ENCODE results near the gene GPR39. TPM values are rescaled to one million over a fixed set of nuclear protein-coding genes. Genes with fewer than 3 reads are reported as not detected.

GPR39 gene
- total RNA-seq, 6 donors from 2014 or later = 10.1 to 45.9 (median 24.0) TPM

- no peak overlapping the region for H3K27ac ChIP-seq
- no peaks in the 10 kb centered on the region for H3K36me3 ChIP-seq
- ATAC-seq (ENCODE audit: low FRiP score in 2 of 2) = no peak
- H3K4me1 ChIP-seq = no peaks in the 10 kb centered on the region
- TF ChIP-seq EP300 (IDR thresholded peaks at IDR 0.05) (no peak), POLR2AphosphoS5 (IDR thresholded peaks at IDR 0.05) (no peak)
- no peaks in the 10 kb centered on the region for H3K27me3 ChIP-seq
- 83 to 85% methylated on average over 6 of the region's 6 CpGs for WGBS, 2 donors
- no peaks in the 10 kb centered on the region for H3K9me3 ChIP-seq
- no peak overlapping the region for H3K4me3 ChIP-seq
- DNase-seq = no peak
Observed at GRCh38 chr2:132595186-132595585, 178.6 kb downstream of the GPR39 start.

- no peak for TF ChIP-seq EP300 (IDR thresholded peaks at IDR 0.05)
- no peak for TF ChIP-seq POLR2AphosphoS5 (IDR thresholded peaks at IDR 0.05)
- no peak for TF ChIP-seq CTCF (IDR thresholded peaks at IDR 0.05)
- TF ChIP-seq POLR2A (IDR thresholded peaks at IDR 0.05) = no peak
- no peak for ATAC-seq (ENCODE audit: low FRiP score in 2 of 2)
- no peaks in the 10 kb centered on the region for H3K27me3 ChIP-seq
- H3K4me1 ChIP-seq = no peaks in the 10 kb centered on the region
- no peaks in the 10 kb centered on the region for H3K36me3 ChIP-seq
- H3K9me3 ChIP-seq = no peaks in the 10 kb centered on the region
- H3K27ac ChIP-seq = no peak overlapping the region
- WGBS, 2 donors = 81 to 92% methylated on average over 2 of the region's 2 CpGs
- H3K4me3 ChIP-seq = no peak overlapping the region
- DNase-seq = no peak
Observed at GRCh38 chr2:132595693-132596092, 179.1 kb downstream of the GPR39 start.

GRCh38 chr2:132597166-132597565, 180.6 kb downstream of the GPR39 start:
- Histone ChIP-seq H3K9me3 (no peaks in the 10 kb centered on the region), H3K27me3 (no peaks in the 10 kb centered on the region), H3K36me3 (no peaks in the 10 kb centered on the region), H3K27ac (no peak overlapping the region), H3K4me1 (no peaks in the 10 kb centered on the region), H3K4me3 (no peak overlapping the region)
- ATAC-seq (ENCODE audit: low FRiP score in 2 of 2) (no peak), DNase-seq (no peak)
- no peak for TF ChIP-seq EP300 (IDR thresholded peaks at IDR 0.05)
- no peak for TF ChIP-seq CTCF (IDR thresholded peaks at IDR 0.05)
- TF ChIP-seq POLR2A (IDR thresholded peaks at IDR 0.05) = no peak
- TF ChIP-seq POLR2AphosphoS5 (IDR thresholded peaks at IDR 0.05) = no peak

- DNase-seq = no peak
- Histone ChIP-seq H3K27ac (no peak overlapping the region), H3K9me3 (no peaks in the 10 kb centered on the region), H3K27me3 (no peaks in the 10 kb centered on the region), H3K4me1 (no peaks in the 10 kb centered on the region), H3K36me3 (no peaks in the 10 kb centered on the region), H3K4me3 (no peak overlapping the region)
- TF ChIP-seq CTCF (IDR thresholded peaks at IDR 0.05) (no peak), POLR2A (IDR thresholded peaks at IDR 0.05) (no peak)
- WGBS, 2 donors = 83 to 89% methylated on average over 1 of the region's 1 CpG
- ATAC-seq (ENCODE audit: low FRiP score in 2 of 2) = no peak
Observed at GRCh38 chr2:132597831-132598230, 181.2 kb downstream of the GPR39 start.

- 81 to 84% methylated on average over 3 of the region's 3 CpGs for WGBS, 2 donors
- ATAC-seq (ENCODE audit: low FRiP score in 2 of 2) = no peak
Observed at GRCh38 chr2:132598536-132598935, 181.9 kb downstream of the GPR39 start.

More at GRCh38 chr2:132598536-132598935, 181.9 kb downstream of the GPR39 start:
- Histone ChIP-seq H3K27ac (no peak overlapping the region), H3K27me3 (no peaks in the 10 kb centered on the region), H3K4me3 (no peak overlapping the region), H3K4me1 (no peaks in the 10 kb centered on the region), H3K36me3 (no peaks in the 10 kb centered on the region), H3K9me3 (no peaks in the 10 kb centered on the region)
- no peak for DNase-seq
- TF ChIP-seq CTCF (IDR thresholded peaks at IDR 0.05) (no peak), POLR2A (IDR thresholded peaks at IDR 0.05) (no peak), EP300 (IDR thresholded peaks at IDR 0.05) (no peak), POLR2AphosphoS5 (IDR thresholded peaks at IDR 0.05) (no peak)

All from upper lobe of left lung (tissue), 6 donors.